NCI-H1417 treated with DMSO at 0.1 percent for 48 hours (cell line): Measurements from ENCODE around the gene DSCAM.

Source experiments
- DNase-seq: peaks from one replicate; lab custom pipeline; 2025; lab: John Stamatoyannopoulos, UW

DSCAM gene

DNA sequence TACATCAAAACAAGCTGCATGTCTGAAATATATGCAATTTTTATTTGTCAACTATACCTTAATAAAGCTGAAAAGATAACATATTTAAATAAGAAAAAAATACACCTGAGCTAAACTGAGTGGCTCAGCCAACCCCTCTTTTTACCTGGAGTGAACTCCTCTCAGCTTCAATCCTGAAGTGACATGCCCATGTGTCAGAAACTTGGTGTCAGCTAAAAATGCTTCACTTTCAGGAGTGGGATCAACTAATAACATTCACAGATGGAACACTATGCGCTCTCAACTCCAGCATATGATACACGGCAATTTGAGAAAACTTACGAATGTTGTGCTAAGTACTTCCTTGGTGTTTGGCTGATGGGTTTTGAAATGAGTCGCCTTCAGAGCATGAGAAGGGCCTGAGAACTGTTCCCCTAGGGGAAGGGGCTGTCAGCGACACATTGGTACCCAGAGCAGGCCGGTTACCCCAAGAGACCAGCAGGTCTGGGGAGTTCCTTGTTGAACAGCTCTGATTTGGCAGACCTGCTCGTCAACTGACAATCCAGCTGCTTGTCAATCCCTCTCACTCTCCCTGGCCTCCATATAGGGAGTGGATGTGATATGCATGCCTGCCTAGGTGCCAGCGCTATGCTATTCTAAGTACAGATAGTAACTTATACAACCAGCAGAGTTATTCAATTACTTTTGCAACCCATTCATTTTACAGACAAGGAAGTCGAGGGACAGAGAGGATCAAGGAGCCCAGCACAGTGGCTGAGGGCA is 712.0 kb downstream of the DSCAM start:
- DNase-seq = no peak

DNA sequence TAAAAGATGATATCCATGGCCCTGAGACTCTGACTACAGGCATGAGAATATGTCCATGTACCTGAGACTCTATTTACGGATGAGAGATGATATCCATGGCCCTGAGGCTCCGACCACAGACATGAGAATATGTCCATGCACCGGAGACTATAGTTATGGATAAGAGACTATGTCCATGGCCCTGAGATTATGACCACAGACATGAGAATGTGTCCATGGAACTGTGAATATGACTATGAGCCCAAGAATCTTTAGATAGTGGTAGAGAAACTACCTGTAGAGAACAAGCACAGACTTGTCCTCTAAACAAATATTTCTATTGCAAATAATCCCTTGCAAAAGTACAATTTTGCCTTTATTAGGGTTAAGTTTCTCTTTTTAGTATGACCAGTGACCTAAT is 716.5 kb downstream of the DSCAM start:
- DNase-seq = no peak

DNA sequence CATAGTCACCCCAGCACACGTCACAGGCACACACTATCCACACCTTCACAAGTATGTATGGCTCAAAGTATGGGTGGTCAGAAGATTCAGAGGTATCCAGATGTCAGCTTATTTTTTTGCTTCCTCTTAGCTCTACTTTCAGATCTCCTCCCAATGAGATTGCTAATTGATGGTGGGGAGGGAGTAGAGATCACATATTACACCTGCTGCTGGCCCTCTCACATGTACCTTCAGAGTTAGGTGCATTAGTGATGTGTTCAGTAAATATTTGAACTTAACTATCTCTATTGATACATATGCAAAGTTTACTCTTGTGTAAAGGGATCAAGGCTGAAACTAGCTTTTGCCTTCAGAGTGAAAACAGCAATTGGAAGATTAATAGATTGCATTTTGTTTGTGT is 717.1 kb downstream of the DSCAM start:
- no peak for DNase-seq

DNA sequence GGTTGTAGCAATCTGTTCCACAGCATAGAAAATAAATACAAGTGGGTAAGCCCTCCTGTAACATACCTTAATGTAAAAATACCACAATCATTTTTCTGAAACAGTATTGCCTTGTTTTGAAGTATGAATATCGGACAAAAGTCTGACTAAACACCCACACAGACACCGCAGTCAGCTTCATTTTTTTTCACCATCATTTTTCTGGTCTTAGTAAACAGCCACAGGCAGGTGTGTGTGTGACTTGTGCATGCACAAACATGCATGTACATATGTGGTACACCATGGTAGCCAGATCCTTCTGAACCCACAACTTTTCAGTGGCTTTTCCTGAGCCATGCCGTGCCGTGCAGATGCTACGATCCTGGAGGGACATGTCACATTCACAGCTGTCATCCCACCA is 718.1 kb downstream of the DSCAM start:
- DNase-seq = no peak

DNA sequence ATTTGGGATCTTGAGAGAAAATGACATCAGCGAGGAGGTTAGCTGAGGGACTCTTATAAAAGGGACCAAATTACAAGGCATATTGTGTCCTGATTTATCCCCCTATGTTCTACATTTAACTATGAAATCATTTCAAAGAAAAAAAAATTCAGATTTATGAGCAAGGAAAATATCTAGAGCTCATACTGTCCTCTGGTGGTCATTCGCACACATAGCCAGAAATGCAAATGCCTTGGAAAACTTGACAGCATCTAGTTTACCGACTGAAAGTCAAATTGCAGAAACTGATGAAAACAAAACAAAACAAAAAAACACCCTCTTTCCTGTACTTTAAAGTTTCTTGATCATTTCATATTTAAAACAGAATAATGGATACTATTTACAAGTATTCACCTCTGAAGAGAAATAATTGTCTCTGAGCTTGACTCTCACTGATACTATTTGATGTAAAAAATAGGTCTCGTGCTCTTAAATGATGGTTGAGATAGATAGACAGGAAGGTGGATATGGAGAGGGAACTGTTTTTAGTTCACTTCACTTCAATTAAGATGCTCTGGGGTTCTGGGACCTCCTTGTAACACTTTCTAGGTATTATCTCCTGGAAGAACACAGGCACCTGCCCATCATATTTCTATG is 725.9 kb downstream of the DSCAM start:
- no peak for DNase-seq

DNA sequence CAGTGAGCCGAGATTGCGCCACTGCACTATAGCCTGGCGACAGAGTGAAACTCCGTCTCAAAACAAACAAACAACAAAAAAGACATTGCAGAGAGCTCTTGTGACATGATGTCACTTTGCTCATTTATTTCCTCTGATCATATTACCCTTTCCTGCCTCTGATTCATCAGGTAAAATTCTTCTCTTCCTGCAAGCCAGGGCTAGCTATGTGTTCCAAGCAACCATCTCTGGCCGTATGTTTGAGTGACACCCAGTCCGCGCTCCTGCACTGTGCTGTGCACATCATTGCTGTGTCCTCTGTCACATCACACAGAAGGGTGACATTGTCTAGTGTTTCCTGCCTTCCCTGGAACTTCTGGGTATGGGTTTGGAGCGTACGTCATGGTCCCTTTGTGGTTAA is 728.4 kb downstream of the DSCAM start:
- no peak for DNase-seq

DNA sequence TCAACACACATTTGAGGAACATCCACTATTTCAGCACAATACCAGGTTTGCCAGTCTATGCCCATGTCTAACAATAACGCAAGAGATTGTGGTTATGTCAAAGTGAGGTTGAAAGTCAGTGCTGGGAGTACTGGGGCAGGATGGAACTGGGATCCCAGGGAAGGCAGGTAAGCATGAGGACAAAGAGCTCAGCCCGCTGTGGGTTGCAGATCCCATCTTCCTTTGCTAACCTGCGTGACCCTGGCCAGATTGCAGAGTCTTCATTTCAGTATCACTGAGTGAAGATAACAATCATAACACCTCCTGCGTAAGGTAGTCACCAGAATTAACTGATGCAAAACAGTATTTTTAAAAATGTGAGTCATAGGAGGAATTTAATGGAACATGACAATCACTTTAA is 729.7 kb downstream of the DSCAM start:
- DNase-seq = no peak

DNA sequence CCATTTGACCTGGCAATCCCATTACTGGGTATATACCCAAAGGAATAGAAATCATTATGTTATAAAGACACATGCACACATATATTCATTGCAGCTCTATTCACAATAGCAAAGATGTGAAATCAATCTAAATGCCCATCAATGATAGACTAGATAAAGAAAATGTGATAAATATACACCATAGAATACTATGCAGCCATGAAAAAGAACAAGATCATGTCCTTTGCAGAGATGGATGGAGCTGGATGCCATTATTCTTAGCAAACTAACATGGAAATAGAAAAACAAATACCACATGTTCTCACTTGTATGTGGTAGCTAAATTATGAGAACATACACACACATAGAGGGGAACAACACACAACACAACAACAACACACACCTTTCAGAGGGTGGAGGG is 731.2 kb downstream of the DSCAM start:
- DNase-seq = no peak

DNA sequence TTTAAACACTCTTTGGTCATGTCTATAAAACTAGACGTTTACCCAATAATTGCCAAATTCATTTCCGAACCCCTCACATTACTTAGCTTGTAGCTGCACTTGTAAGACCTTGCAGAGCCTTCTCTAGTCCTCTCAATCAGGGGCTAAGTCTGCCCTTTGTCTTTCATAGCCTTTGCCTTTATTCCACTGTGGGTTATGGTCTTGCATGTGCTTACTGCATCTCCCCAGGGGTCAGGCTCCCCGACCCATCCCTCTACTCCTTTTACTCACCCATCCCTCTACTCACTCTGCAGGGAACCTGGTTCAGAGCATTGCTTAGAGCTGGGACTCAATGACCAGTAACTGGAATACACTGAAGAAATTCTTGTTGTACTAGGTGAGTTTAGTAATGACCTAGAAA is 744.3 kb downstream of the DSCAM start:
- no peak for DNase-seq

DNA sequence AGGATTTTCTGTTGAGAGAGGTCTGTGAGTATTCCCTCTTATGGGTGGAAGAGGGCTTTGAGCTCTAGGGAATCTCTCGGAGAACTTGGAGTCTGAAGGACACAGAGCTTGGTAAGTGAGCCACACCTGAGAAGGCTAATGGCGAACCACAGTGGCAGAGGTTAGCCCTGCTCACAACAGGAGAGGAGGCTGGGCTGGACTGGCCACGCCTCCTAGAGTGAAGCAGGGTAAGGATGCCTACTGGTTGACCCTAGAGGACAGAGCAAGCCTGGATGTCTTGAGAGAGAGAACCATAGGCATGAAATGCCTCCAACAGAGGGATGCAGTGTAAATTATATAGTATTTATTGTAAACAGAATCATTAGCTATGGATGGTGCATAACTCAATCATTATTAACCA is 747.1 kb downstream of the DSCAM start:
- no peak for DNase-seq

DNA sequence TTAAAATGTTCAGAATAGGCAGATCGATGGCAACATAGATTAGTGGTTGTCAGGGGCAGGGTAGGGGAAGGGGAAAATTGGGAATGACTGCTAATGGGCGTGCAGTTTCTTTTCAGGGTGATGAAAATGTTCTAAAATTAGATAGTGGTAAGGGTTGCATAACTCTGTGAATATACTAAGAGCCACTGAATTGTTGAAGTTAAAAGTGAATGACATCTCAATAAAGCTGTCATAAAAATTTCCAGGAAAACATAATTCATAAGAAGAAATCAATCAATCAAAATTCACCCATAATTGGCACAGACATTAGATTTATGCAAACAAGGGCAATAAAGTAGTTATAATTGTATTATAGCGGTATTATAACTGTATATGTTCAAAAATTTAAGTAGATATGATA is 751.5 kb downstream of the DSCAM start:
- no peak for DNase-seq

DNA sequence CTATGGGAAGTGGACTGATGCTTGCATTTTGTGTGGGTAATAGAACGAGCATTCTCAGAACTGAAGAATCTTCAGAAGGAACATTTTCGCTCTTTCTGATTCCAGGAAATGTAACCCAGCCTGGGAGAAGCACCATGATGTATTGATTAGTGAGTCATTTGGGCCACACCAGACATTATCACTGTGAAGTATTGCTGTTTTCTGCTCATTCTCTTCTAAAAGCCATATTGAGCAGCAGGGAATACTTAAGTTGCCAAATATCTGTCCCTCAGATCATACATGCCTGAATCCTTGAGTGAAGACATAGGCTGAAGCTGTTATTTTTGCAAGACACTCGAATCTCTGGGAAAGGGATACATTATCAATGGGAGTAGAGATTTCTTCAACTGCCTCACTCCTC is 766.6 kb downstream of the DSCAM start:
- no peak for DNase-seq

DNA sequence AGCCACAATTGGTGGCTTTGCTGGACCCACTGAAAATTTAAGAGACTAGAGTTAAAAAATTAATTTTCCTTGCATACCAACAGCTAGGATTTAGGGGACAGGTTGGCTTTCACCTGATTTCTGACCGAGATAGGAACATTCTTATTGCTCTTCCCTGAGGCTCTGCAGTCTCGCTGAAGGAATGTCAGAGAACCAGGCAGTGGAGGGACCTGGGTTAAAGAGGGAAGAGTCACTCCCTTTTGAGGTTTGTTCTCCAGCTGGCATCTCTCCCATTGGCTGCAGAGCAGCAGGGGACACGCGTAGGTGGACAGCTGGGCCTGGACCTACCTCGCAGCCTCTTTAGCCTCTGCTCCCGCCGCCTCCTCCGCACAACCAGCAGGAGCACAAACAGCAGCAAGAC is 772.2 kb downstream of the DSCAM start:
- no peak for DNase-seq

DNA sequence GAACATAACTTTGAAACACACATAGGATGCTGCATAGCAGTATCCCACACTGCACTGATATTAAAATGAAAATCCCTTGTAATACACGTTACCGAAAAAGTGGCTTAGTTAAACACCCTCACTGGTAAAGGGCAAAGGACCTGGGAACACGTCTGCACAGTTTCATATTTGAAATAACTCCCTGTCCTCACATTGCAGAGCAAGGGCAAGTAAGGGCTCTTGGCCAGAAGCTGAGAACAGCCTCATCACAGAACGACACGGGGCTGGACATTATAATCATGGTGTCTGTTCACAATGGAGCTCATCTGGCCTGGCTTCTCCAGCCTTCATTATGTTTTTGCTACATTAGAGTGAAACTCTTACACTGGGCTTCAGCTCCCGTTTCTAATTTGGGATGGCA is 772.8 kb downstream of the DSCAM start:
- DNase-seq = no peak

DNA sequence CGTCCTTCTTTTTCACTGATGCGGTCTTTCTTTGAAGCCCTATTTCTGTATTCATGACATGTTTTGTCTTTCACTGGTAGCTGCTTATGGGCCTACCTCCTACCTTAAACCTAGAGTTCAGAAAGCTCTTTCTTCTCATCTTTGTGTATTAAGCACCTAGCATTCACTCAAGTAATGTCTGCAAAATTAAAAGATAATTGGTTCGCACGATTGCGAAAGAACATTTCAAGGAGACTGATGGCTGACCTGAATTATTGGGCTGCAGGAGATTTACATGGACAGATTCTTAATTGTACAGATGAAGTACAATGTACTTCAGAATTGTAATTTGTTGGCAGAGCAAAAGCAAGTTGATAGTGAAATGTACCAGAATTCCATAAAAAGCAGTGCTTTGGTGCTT is 773.3 kb downstream of the DSCAM start:
- DNase-seq = no peak

DNA sequence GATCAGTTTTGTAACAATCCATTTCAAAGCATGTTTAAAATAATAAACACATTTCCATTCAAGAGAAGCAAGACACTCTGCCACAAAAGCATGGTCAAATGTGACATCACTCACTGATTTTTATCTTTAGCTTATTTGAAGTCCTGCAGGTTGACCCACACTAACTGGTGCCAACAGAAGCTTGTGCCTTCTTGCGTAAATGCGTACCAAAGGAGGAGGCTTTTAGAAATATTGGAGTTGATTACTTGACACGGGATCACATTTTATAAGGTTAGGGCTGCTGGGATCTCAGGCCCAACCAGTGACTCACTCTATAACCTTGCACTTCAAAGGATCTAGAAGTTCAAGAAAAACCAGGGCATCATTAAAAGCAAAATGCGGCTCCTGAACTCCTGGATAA is 776.1 kb downstream of the DSCAM start:
- DNase-seq = no peak

DNA sequence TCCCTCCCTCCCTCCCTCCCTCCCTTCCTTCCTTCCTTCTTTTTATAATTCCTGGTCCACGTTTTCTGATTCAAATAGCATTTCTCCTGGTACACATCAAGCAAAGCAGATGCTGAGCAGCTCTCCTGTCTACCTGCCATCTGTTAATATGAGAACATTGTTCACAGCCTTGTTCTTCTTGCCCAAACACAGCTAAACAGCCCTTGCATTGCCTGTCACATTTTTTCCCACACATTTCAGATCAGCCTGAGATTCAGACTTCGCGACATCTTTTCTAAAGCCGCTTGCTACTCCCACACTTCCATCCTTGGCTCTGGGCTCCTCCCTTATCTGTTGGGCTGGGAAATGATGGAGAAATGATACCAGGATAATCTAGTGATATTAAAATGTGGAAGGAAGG is 779.2 kb downstream of the DSCAM start:
- DNase-seq = no peak

DNA sequence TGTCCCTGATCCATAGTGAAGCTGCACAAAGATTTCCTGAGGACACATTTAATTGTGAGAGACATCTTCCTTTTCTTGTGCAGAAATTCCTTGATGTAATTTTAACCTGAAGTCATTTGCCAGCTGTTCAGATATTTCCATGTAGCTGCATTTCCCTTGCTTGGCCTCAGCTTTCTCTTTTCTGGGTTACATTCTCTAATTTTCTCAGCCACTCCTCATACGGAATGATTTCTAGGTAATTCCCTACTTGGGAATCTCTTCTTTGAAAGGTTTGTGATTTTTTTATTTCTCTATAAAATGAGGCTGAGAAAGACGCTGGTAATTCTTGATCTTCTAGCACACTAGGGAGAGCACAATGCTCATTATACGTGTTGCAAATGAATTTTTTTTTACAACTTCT is 780.7 kb downstream of the DSCAM start:
- DNase-seq = no peak

DNA sequence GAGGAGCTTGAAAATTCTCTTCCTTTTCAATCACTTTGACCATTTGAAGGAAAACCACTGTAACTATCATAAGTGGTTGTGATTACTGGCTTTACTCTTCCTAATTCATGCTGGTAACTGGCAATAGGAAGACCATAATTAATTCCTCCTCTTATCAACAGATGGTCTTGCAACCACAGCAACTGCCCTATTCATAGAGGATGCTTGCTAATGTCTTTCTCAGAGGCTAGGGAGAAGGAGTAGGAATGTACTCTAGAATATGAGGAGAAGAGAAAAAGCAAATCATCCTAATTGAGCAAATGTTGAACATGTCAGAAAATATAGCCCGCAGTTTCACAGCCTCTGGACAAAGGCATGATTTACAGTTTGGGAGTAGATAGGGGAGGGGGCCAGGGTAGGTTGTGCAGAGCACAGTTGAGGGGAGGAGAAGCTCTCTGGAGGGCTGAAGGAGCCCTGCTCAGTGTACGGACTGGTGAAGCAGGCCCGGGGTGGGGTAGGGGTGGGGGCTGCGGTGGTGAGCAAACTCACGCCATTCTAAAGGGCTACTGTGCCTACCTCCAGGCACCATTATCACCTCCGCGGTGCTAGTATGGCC is 786.8 kb downstream of the DSCAM start:
- peak; percentile 44 for DNase-seq

DNA sequence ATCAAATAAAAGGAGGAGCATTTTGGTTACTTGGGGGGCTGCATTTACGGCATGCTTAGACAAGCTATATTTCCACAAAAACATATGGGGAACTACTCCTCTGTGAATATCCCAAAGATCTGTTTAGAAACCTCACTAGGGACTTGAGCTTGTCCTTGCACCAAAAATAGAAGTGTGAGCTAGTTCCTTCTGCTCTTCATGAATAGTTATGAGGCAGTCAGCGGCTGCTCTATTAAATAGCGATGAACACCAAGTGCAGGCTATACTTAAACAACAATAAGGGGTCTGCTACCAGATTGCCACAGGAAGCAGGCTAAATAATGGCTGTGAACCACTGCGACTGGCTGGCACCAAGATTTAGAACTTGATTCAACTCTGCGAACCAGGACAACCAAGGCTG is 789.6 kb downstream of the DSCAM start:
- no peak for DNase-seq

DNA sequence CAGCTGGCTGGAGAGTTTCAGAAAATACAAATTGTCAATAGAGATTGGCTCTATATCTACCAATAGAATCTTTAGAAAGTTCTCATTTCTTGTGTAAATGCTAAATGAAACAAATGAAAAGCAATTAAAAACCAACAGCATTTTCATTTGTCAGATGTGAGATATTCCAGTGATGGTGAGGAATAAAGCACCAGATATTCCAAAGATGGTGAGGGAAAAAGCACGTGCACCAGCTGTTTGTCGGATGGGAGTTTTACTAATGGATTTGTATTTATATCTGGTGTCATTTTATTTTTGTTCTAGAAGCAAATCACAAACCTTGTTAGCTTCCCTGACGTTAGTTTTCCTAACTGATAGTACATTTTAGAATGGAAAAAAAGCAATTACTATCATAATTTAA is 790.9 kb downstream of the DSCAM start:
- no peak for DNase-seq

DNA sequence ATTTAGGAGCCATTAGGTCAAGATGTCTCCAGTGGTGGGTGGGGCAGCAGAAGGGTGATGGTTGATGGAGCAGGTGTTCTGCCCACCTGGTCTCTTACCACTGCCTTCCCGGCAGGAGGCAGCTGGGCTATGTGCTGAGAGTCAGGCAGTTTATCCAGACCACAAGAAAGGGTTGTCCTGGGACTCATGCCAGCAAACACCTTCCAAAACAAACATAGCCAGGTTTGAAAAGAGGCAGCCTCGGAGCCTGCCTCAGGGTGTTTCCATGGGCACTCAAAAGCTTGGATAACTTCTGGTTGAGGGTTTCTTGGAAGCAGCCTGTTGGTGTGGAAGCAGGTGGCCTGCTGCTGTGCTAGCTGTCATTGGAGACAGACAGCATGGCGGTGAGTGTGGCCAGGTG is 792.6 kb downstream of the DSCAM start:
- peak; percentile 72 for DNase-seq

DNA sequence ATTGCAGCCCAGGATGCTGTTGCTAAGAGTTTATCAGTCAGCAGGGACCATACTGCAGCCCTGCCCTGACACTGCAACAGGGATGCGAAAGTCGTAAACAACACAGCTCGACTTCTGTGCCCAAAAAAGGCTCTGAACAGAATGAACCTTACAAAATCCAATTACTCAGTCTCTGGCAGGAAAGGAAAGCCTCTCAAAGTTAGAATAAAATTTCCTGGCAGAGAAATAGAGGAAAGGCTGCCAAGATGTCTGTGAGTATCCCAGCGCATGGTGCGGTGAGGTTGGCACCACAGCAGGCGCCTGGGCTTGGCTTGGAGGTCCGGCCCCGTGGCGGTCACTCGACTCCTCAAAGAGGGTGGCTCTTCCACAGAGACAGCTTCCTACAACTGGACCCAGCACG is 794.0 kb downstream of the DSCAM start:
- no peak for DNase-seq

DNA sequence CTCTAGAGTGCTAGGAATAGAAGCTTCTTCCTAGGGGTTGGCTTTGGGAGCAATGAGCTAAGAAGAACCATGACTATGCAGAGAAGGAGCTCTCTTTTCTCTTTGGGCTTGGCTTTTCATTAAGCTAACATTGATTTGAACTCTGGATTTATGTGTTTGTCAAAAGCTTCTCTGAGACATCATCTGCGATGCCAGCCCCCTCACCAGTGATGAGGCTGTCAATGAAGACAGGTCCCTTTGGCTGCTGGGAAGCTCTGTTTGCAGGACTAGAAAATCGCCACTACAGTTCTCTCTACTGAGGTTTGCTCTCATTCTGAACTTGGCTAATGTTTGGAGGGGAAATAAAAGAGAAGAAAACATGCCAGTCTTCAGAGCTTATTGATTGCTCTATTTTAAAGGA is 794.7 kb downstream of the DSCAM start:
- DNase-seq = no peak
